NCI-H128 (cell line): ENCODE results near the gene GDI1.

Experiments used
- DNase-seq: peaks from one replicate; lab custom pipeline; 2025; ENCODE audit not compliant: unreplicated experiment; lab: John Stamatoyannopoulos, UW

The GDI1 gene

GRCh38 chrX:154481195-154481594 lies 44.2 kb downstream of the GDI1 start:
- no peak for DNase-seq

GRCh38 chrX:154481911-154482601 lies 45.1 kb downstream of the GDI1 start:
- no peak for DNase-seq

GRCh38 chrX:154482786-154483185 lies 45.8 kb downstream of the GDI1 start:
- no peak for DNase-seq

GRCh38 chrX:154483325-154483724 lies 46.4 kb downstream of the GDI1 start:
- no peak for DNase-seq

- no peak for DNase-seq
These were observed 47.5 kb downstream of the GDI1 start for GRCh38 chrX:154484255-154485149.

DNA sequence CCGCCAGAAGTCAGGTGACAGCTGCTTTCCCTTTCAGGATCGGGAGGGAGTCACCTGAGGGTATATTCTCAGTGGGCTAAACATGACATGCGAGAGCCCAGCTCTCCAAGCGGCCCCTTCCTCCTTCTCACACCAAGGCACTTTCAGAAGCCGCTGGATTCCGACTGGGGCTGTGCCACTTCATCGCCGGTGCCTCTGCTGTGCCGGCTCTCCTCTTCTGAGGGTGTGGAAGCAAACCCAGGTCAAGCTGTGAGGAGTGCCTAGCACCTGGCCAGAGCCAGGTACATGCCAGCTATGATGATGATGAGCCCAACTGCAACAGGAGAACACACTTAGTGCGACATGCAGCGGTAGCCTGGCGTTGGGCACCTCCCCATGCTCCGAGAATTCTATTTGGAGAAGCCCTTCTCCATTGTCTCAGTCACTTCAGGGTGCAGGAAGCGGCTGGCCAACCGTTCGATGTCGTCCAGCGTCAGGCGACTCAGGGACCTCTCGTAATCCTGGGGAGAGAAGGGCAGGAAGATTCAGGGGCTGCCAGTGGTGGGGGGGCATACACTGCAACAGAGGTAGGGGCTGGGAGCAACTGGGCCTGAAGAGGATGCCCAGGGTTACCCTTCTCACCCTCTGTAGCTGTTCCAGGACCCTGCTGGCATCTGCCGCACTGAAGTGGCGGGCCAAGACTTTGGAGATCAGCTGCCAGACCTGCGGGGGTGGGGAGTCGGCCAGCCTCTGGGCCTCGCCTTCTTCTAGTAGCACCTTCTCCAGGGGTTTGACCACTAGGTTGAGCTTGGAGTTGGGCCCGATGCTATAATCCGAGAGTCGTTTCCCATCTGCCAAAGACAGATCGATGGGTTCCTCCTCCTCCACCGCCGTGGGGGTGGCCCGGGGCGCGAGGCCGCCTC lies 48.4 kb downstream of the GDI1 start:
- no peak for DNase-seq

DNA sequence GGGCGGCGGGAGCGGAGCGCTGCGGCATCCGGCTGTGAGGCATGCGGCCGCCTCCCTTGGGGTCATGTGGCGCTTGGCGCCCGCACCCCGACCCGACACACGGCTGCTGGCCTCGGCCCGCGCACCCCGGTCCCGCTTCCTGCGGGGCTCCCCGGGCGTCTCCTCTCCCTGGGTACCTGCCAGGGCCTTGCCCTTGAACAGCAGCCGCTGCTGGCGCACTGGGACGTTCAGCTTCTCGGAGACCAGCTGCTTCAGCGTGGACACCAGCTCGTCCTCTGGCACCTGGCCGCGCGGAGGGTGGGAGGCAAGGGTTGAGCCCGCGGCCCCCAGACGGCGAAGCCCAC lies 49.1 kb downstream of the GDI1 start:
- DNase-seq = no peak

DNA sequence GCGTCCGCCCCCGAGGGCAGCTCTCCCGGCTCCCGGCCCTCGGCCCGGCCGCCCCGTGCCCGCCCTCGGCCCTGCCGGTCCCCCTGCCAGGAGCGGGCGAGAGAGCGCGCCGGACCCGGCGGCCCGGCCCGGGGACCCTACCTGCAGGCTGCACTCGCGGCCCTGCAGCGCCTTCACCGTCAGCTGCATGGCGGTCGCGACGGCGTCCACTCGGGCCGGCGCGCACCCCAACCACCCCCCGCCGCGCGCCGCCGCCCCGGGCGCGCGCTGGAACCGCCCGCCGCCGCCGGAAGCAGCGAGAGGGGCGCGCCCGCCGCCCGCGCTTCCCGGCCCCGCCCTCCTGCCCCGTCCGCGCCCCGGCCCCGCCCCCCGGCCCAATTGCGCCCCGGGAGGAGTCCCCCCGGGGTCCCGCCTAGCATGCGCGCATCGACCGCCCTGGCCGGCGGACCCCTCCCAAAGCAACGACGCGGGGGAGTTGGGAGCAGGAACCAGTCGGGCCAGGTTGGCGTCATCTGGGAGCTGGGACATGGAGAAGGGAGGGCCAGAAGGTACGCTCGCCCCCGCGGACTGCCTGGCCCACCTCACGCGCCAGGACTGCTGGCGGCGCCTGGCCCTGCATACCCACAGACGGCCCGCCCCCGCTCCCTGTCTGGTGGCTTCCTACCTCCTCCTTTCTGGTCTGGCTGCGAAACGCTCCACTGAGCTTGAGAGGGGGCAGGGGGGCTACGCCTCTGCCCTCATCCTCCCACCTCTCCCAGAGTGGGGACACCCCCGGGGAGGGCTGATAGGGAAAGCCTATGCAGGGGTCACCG lies 49.6 kb downstream of the GDI1 start, which contains the start of gene UBL4A:
Gene UBL4A, minus strand, starts transcription at position 220 of the 812 bp plus-strand sequence. Its CDS starts 31 bp downstream, at position 189.
- no peak for DNase-seq

- no peak for DNase-seq
These were observed 50.8 kb downstream of the GDI1 start for GRCh38 chrX:154487518-154488290.

DNA sequence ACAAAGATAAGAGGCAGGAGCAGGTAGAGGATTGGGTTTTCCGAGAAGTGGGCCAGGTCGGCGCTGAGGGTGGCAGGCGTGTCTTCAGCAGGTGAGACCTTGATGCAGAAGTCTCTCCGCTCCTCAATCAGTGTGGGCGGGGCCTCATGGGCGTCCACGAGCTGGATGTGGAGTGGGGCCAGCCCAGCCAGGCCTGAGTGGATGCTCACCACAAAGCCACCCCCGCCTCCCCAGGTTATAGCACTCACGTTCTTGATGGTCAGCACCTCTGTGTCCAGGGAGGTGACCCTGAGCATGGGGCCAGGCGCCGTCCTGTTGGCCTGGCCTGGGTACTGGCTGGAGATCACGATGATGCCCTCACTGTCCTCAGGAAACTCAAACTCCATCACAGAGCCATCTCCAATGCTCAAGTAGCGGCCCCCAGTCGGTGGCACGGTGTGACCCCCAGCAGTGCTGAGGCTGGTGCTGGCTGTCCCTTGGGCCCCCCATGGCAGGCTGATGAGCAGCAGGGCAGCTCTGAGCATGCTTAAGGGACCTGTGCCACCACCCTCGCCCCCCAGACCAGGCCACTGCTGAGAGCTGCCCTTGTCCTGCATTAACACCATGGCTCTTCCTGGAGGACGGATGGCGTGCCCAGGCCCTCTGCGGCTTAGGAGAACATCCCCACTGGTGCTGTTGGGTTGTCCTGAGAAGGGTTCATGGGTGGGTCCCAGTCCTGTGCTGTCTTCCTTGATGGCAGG lies 51.6 kb downstream of the GDI1 start:
- DNase-seq = no peak

DNA sequence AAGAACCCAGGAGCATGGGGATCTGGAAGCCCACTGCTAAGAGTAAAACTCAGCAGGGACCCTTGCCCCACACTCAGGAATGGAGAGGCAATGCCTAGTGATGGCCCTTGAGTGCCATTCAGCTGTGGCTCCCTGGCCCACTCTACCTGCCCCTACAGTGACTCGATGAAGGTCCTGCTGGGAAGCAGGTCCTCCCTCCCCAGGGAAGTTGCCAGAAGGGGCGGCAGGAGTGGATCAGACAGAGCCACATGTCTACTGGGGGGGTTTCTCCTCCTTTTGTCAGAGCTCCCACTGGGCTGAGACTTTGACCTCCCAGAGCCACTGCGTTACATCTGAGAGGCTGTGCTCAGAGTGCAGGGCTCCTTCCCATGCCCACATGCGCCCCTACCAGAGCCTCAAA lies 52.2 kb downstream of the GDI1 start:
- DNase-seq = no peak

- no peak for DNase-seq
These were observed 53.1 kb downstream of the GDI1 start for GRCh38 chrX:154490021-154490413.

- peak; percentile 80 for DNase-seq
These were observed 53.6 kb downstream of the GDI1 start, which contains the start of gene SLC10A3 for GRCh38 chrX:154490414-154491083. Gene SLC10A3, minus strand, starts transcription at chrX:154490629. Its CDS starts 1,689 bp downstream, at chrX:154488940.
